Measurements from ENCODE around the gene LRCOL1. TPM values are rescaled to one million over a fixed set of nuclear protein-coding genes. Genes with fewer than 3 reads are reported as not detected.

The LRCOL1 gene
- total and polyA plus RNA-seq, 2 of the 8 experiments (the other 6 are each of a cell fraction or from before 2014, with no cell fraction given) = not detected

- Histone ChIP-seq H3K14ac (ENCODE audit: insufficient read length) (no peak overlapping the region), H3K79me1 (ENCODE audit: low read depth, low read length) (no peaks in the 10 kb centered on the region), H3K27me3 (replicated peaks in 1 of 4; ENCODE audit: control insufficient read depth in 3 of 4, extremely low read depth in 1 of 4, insufficient read depth in 3 of 4, low read length in 3 of 4) (peaks cover 31 to 55% (median 42%) of the 10 kb centered on the region in 4 experiments), H3K23ac (ENCODE audit: insufficient read length) (no peak overlapping the region), H3K56ac (replicated peaks; ENCODE audit: insufficient read length, low read depth, low read length) (no peak overlapping the region), H4K20me1 (replicated peaks in 1 of 2; ENCODE audit: control insufficient read depth in 1 of 2, insufficient read depth in 2 of 2, low read length in 2 of 2) (peaks cover 7 to 12% of the 10 kb centered on the region in 2 experiments), H2BK120ac (replicated peaks; ENCODE audit: low read depth, low read length) (no peak overlapping the region), H2AK5ac (ENCODE audit: low read depth, low read length) (no peak overlapping the region), H3K9ac (replicated peaks in 1 of 4; ENCODE audit: extremely low read depth in 1 of 4, low read depth in 3 of 4, low read length in 3 of 4) (no peak overlapping the region), H3K4me2 (ENCODE audit: insufficient read depth in 1 of 2, low read depth in 2 of 2, low read length in 2 of 2) (peak overlapping the region; percentile 48 to 53; a peak in 3 of 4 replicates), H2BK15ac (ENCODE audit: low read length) (no peak overlapping the region), H3K23me2 (ENCODE audit: low read depth, low read length) (no peaks in the 10 kb centered on the region; the same call in 1 of the 2 replicates), H2AFZ (ENCODE audit: low read length) (no peak overlapping the region), H2BK12ac (ENCODE audit: low read depth, low read length) (no peak overlapping the region), H3K4me1 (replicated peaks in 1 of 4; ENCODE audit: control insufficient read depth in 3 of 4, insufficient read depth in 4 of 4, low read length in 3 of 4) (peaks cover 0 to 3% (median 0%) of the 10 kb centered on the region in 4 experiments; a peak in 3 of 7 replicates), H3K27ac (ENCODE audit: low read depth, low read length) (no peak overlapping the region), H4K5ac (ENCODE audit: insufficient read length, low read depth, low read length) (no peak overlapping the region), H3K4ac (replicated peaks; ENCODE audit: insufficient read length, low read depth, low read length) (no peak overlapping the region), H3K36me3 (ENCODE audit: control insufficient read depth in 2 of 4, insufficient read depth in 4 of 4, low read length in 3 of 4) (peaks cover 0 to 5% (median under 1%) of the 10 kb centered on the region in 4 experiments; a peak in 1 of 8 replicates), H4K91ac (replicated peaks; ENCODE audit: insufficient read length, low read length) (no peak overlapping the region), H3K18ac (ENCODE audit: extremely low read depth, low read length) (no peak overlapping the region), H4K8ac (ENCODE audit: extremely low read depth, insufficient read depth, low read length) (no peak overlapping the region), H3K9me3 (ENCODE audit: insufficient read depth in 2 of 2, low read depth in 1 of 2, low read length in 1 of 2) (peaks cover 2 to 18% of the 10 kb centered on the region in 2 experiments; a peak in 3 of 4 replicates), H3K79me2 (ENCODE audit: control insufficient read depth in 1 of 2, insufficient read depth in 2 of 2, low read length in 2 of 2) (no peaks in the 10 kb centered on the region), H2BK20ac (ENCODE audit: low read length) (no peak overlapping the region), H2BK5ac (ENCODE audit: low read depth, low read length) (no peak overlapping the region), H3K4me3 (ENCODE audit: extremely low read depth in 1 of 4, insufficient read depth in 2 of 4, low read depth in 3 of 4, low read length in 4 of 4) (peak overlapping the region in 2 of 4 experiments; percentile 23 to 67; a peak in 3 of 8 replicates)
- CTCF ChIA-PET (ENCODE audit: partially characterized antibody) = interaction anchor here (0.6 kb wide), 1 partner anchor 28 kb away, joined by 3 read pairs; no protein-coding TSS in a partner anchor
- no peak for FAIRE-seq
- POLR2A ChIA-PET (ENCODE audit: partially characterized antibody) = interaction anchor here (1.0 to 4.2 kb wide), 8 partner anchors 10 to 58 kb away, joined by 4 to 28 read pairs (median 5); no protein-coding TSS in a partner anchor
- no peak for DNase-seq (ENCODE audit: low read depth in 1 of 2, low spot score in 2 of 2)
- whole genome bisulfite sequencing, 2 experiments (ENCODE audit: extremely low coverage in 1 of 2, insufficient coverage in 1 of 2, insufficient read length in 1 of 2, insufficient replicate concordance in 2 of 2, low coverage in 1 of 2, low lambda C conversion rate in 2 of 2, missing lambda C conversion rate in 1 of 2) = 11% methylated on average over 3 of the region's 28 CpGs; no CpG with 5 or more reads in 1 of the 2 experiments
- TF ChIP-seq CHD2 (IDR thresholded peaks at IDR 0.05; ENCODE audit: low read length) = no peak
- TF ChIP-seq ZNF274 (IDR thresholded peaks at IDR 0.05; ENCODE audit: borderline replicate concordance, extremely low read depth, low read length) = no peak
- TF ChIP-seq SIRT6 (IDR thresholded peaks at IDR 0.05; ENCODE audit: low read length) = no peak
- TF ChIP-seq SP1 (IDR thresholded peaks at IDR 0.05; ENCODE audit: low read depth, low read length) = no peak
- TF ChIP-seq PHF8 (conservative IDR thresholded peaks at IDR 0.05; ENCODE audit: low read depth, low read length) = no peak
- no peak for TF ChIP-seq RNF2 (IDR thresholded peaks at IDR 0.05; ENCODE audit: borderline replicate concordance, low read depth, low read length, missing control alignments, poor library complexity, severe bottlenecking)
- TF ChIP-seq BACH1 (IDR thresholded peaks at IDR 0.05; ENCODE audit: low read length) = no peak
- TF ChIP-seq TAF1 (IDR thresholded peaks at IDR 0.05; ENCODE audit: low read depth, low read length) = no peak
Measured at GRCh38 chr12:132619071-132619385, 8.6 kb upstream of the LRCOL1 start.

All from H1 (cell line).